Liver (tissue), 3 donors: ENCODE results near the gene ZDHHC18.

Experiments
- GABPA ChIP-seq, 2 donors: IDR thresholded peaks in 1 of 2; conservative IDR thresholded peaks in 1 of 2; 2 replicates each; pipeline ENCODE4 v1.6.1; 2016; ENCODE audit warnings: antibody characterized with exemption in 2 of 2, mild to moderate bottlenecking in 1 of 2, moderate library complexity in 1 of 2
- RXRA ChIP-seq, 2 donors: IDR thresholded peaks; 2 replicates each; pipeline ENCODE4 v1.6.1; 2017 to 2018; ENCODE audit warnings: antibody characterized with exemption in 2 of 2, mild to moderate bottlenecking in 1 of 2
- YY1 ChIP-seq: IDR thresholded peaks from 2 replicates; pipeline ENCODE4 v1.6.1; 2016; ENCODE audit warnings: antibody characterized with exemption, mild to moderate bottlenecking
- TF ChIP-seq, protein P1 (sequence below): fragments of 150-350 bp; IDR thresholded peaks from 2 replicates; pipeline ENCODE4 v1.5.1; 2017; ENCODE audit warnings: improper control_type of control experiment, low read depth, low read length; ENCODE audit not compliant: missing input control
- TF ChIP-seq, protein P2 (sequence below): IDR thresholded peaks from 2 replicates; pipeline ENCODE4 v1.6.1; 2016; ENCODE audit warnings: antibody characterized with exemption, mild to moderate bottlenecking
- donor health status: healthy.
- donor health status: healthy.

DNA sequence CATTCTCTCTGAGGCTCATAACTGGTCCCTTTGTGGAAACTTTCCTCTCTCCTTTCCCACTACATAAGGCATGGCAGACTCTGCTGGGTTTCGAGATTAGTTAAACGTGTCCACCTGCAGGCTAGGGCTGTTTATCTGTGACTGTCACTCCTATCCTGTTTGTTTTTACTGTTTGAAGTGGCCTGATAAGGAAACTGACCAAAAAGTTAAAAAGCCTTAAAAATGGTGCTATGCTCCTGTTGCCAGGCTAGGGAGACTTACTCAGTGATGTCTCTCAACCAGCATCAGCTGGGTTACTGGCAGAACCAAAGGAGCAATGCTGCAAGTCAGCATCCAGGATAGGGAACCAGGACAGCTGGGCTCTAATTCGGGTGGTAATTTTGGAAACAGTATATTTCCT lies 34.9 kb upstream of the ZDHHC18 start:
- TF ChIP-seq, protein P1, sequence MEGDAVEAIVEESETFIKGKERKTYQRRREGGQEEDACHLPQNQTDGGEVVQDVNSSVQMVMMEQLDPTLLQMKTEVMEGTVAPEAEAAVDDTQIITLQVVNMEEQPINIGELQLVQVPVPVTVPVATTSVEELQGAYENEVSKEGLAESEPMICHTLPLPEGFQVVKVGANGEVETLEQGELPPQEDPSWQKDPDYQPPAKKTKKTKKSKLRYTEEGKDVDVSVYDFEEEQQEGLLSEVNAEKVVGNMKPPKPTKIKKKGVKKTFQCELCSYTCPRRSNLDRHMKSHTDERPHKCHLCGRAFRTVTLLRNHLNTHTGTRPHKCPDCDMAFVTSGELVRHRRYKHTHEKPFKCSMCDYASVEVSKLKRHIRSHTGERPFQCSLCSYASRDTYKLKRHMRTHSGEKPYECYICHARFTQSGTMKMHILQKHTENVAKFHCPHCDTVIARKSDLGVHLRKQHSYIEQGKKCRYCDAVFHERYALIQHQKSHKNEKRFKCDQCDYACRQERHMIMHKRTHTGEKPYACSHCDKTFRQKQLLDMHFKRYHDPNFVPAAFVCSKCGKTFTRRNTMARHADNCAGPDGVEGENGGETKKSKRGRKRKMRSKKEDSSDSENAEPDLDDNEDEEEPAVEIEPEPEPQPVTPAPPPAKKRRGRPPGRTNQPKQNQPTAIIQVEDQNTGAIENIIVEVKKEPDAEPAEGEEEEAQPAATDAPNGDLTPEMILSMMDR: no peak
- TF ChIP-seq YY1 (no peak), GABPA (IDR thresholded peaks at IDR 0.05 in 1 of 2, conservative IDR thresholded peaks at IDR 0.05 in 1 of 2) (no peak), RXRA (IDR thresholded peaks at IDR 0.05) (no peak)
- TF ChIP-seq, protein P2, sequence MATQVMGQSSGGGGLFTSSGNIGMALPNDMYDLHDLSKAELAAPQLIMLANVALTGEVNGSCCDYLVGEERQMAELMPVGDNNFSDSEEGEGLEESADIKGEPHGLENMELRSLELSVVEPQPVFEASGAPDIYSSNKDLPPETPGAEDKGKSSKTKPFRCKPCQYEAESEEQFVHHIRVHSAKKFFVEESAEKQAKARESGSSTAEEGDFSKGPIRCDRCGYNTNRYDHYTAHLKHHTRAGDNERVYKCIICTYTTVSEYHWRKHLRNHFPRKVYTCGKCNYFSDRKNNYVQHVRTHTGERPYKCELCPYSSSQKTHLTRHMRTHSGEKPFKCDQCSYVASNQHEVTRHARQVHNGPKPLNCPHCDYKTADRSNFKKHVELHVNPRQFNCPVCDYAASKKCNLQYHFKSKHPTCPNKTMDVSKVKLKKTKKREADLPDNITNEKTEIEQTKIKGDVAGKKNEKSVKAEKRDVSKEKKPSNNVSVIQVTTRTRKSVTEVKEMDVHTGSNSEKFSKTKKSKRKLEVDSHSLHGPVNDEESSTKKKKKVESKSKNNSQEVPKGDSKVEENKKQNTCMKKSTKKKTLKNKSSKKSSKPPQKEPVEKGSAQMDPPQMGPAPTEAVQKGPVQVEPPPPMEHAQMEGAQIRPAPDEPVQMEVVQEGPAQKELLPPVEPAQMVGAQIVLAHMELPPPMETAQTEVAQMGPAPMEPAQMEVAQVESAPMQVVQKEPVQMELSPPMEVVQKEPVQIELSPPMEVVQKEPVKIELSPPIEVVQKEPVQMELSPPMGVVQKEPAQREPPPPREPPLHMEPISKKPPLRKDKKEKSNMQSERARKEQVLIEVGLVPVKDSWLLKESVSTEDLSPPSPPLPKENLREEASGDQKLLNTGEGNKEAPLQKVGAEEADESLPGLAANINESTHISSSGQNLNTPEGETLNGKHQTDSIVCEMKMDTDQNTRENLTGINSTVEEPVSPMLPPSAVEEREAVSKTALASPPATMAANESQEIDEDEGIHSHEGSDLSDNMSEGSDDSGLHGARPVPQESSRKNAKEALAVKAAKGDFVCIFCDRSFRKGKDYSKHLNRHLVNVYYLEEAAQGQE: no peak
